ENCODE data around the gene NCAM2. TPM values are rescaled to one million over a fixed set of nuclear protein-coding genes. Genes with fewer than 3 reads are reported as not detected.

Gene NCAM2
- total RNA-seq, 1 donor from 2014 or later = 4.3 TPM

- Mint-ChIP-seq H3K36me3 (ENCODE audit: unreplicated experiment) (no peaks in the 10 kb centered on the region), H3K4me1 (ENCODE audit: low read depth, unreplicated experiment) (no peaks in the 10 kb centered on the region), H3K27ac (ENCODE audit: unreplicated experiment) (no peak overlapping the region), H3K27me3 (ENCODE audit: unreplicated experiment) (no peaks in the 10 kb centered on the region), H3K4me3 (ENCODE audit: unreplicated experiment) (no peak overlapping the region), H3K9me3 (ENCODE audit: unreplicated experiment) (no peaks in the 10 kb centered on the region)
- no peak for TF ChIP-seq CTCF (IDR thresholded peaks at IDR 0.05; ENCODE audit: partially characterized antibody, unreplicated experiment)
- no peak for DNase-seq
Observed at GRCh38 chr21:21547368-21547953, 549.3 kb downstream of the NCAM2 start.

DNA sequence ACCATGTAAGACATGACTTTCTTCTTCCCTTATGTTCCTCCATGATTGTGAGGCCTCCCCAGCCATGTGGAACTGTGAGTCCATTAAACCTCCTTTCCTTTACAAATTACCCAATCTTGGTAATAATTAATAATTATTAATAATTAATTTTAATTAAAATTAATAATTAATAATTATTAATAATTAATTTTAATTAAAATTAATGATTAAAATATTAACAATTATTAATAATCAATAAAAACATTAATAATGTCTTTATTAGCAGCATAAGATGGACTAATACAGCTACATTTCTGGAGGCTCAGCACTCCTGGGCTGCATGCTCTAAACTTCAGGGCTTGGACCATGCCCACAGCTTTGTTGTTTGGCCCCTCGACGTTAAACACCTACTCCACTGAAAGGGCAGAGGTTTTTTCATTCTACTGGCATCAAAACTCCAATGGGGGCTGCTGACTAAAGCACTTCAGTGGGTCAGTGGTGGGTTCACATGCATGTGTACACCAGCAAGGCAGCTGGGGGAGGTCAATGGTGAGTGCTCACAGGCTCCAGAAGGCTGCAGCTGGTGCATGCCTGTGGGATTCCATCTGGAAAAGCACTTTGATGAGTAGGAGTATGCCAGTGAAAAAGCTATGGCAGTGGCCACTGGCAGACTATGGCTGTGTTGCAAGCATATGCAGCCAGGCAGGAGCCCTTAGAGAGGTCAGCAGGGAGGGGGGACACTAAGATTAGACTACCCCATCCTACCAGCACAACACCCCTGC is 561.3 kb downstream of the NCAM2 start:
- peaks cover 9% of the 10 kb centered on the region for H3K36me3 Mint-ChIP-seq (ENCODE audit: unreplicated experiment)
- no peak overlapping the region for H3K4me3 Mint-ChIP-seq (ENCODE audit: unreplicated experiment)
- no peak overlapping the region for H3K27ac Mint-ChIP-seq (ENCODE audit: unreplicated experiment)
- no peak for DNase-seq
- peaks cover 2% of the 10 kb centered on the region for H3K9me3 Mint-ChIP-seq (ENCODE audit: unreplicated experiment)
- no peak for TF ChIP-seq CTCF (IDR thresholded peaks at IDR 0.05; ENCODE audit: partially characterized antibody, unreplicated experiment)
- H3K4me1 Mint-ChIP-seq (ENCODE audit: low read depth, unreplicated experiment) = no peaks in the 10 kb centered on the region
- no peaks in the 10 kb centered on the region for H3K27me3 Mint-ChIP-seq (ENCODE audit: unreplicated experiment)

Data from glutamatergic neuron (in vitro differentiated cells).